ENCODE data around the gene TCF21.

Gene TCF21

GRCh38 chr6:133899556-133899955 is 10.6 kb downstream of the TCF21 start:
- Histone ChIP-seq H3K4me1 (ENCODE audit: insufficient read depth, poor library complexity, severe bottlenecking) (no peaks in the 10 kb centered on the region), H3K36me3 (ENCODE audit: low read depth) (no peaks in the 10 kb centered on the region), H3K4me3 (ENCODE audit: severe bottlenecking) (no peak overlapping the region), H3K27ac (ENCODE audit: poor library complexity, severe bottlenecking) (no peak overlapping the region), H3K27me3 (ENCODE audit: insufficient read depth, poor library complexity, severe bottlenecking) (peaks cover 39% of the 10 kb centered on the region), H3K9me3 (ENCODE audit: severe bottlenecking) (no peaks in the 10 kb centered on the region)
- ATAC-seq (ENCODE audit: low read depth): peak; percentile 98
- no peak for TF ChIP-seq CTCF (IDR thresholded peaks at IDR 0.05; ENCODE audit: poor library complexity, severe bottlenecking)
- no peak for DNase-seq (ENCODE audit: low spot score)

GRCh38 chr6:133903855-133904254 is 14.9 kb downstream of the TCF21 start:
- no peak for TF ChIP-seq CTCF (IDR thresholded peaks at IDR 0.05; ENCODE audit: poor library complexity, severe bottlenecking)
- Histone ChIP-seq H3K9me3 (ENCODE audit: severe bottlenecking) (no peaks in the 10 kb centered on the region), H3K27me3 (ENCODE audit: insufficient read depth, poor library complexity, severe bottlenecking) (peaks cover 12% of the 10 kb centered on the region), H3K27ac (ENCODE audit: poor library complexity, severe bottlenecking) (no peak overlapping the region), H3K4me3 (ENCODE audit: severe bottlenecking) (no peak overlapping the region), H3K4me1 (ENCODE audit: insufficient read depth, poor library complexity, severe bottlenecking) (no peaks in the 10 kb centered on the region), H3K36me3 (ENCODE audit: low read depth) (no peaks in the 10 kb centered on the region)
- DNase-seq (ENCODE audit: low spot score) (no peak), ATAC-seq (ENCODE audit: low read depth) (no peak)

GRCh38 chr6:133906050-133906449 is 17.1 kb downstream of the TCF21 start:
- Histone ChIP-seq H3K36me3 (ENCODE audit: low read depth) (no peaks in the 10 kb centered on the region), H3K4me1 (ENCODE audit: insufficient read depth, poor library complexity, severe bottlenecking) (no peaks in the 10 kb centered on the region), H3K4me3 (ENCODE audit: severe bottlenecking) (no peak overlapping the region), H3K27me3 (ENCODE audit: insufficient read depth, poor library complexity, severe bottlenecking) (peaks cover 12% of the 10 kb centered on the region), H3K9me3 (ENCODE audit: severe bottlenecking) (no peaks in the 10 kb centered on the region), H3K27ac (ENCODE audit: poor library complexity, severe bottlenecking) (no peak overlapping the region)
- DNase-seq (ENCODE audit: low spot score): no peak
- no peak for TF ChIP-seq CTCF (IDR thresholded peaks at IDR 0.05; ENCODE audit: poor library complexity, severe bottlenecking)
- no peak for ATAC-seq (ENCODE audit: low read depth)

GRCh38 chr6:133916650-133917151 is 27.8 kb downstream of the TCF21 start:
- H3K27ac ChIP-seq (ENCODE audit: poor library complexity, severe bottlenecking): no peak overlapping the region
- H3K9me3 ChIP-seq (ENCODE audit: severe bottlenecking): no peaks in the 10 kb centered on the region
- H3K4me1 ChIP-seq (ENCODE audit: insufficient read depth, poor library complexity, severe bottlenecking): no peaks in the 10 kb centered on the region
- TF ChIP-seq CTCF (IDR thresholded peaks at IDR 0.05; ENCODE audit: poor library complexity, severe bottlenecking): peak; percentile 96
- peak; percentile 81 for DNase-seq (ENCODE audit: low spot score)
- peaks cover 3% of the 10 kb centered on the region for H3K27me3 ChIP-seq (ENCODE audit: insufficient read depth, poor library complexity, severe bottlenecking)
- ATAC-seq (ENCODE audit: low read depth): peak; percentile 77
- H3K36me3 ChIP-seq (ENCODE audit: low read depth): no peaks in the 10 kb centered on the region; the same call in 1 of the 2 replicates
- no peak overlapping the region for H3K4me3 ChIP-seq (ENCODE audit: severe bottlenecking)

- ATAC-seq (ENCODE audit: low read depth): no peak
Observed at GRCh38 chr6:133917781-133918180, 28.9 kb downstream of the TCF21 start.

More at GRCh38 chr6:133917781-133918180, 28.9 kb downstream of the TCF21 start:
- no peak for TF ChIP-seq CTCF (IDR thresholded peaks at IDR 0.05; ENCODE audit: poor library complexity, severe bottlenecking)
- H3K4me3 ChIP-seq (ENCODE audit: severe bottlenecking): no peak overlapping the region
- DNase-seq (ENCODE audit: low spot score): no peak
- H3K27ac ChIP-seq (ENCODE audit: poor library complexity, severe bottlenecking): no peak overlapping the region
- H3K9me3 ChIP-seq (ENCODE audit: severe bottlenecking): no peaks in the 10 kb centered on the region
- no peaks in the 10 kb centered on the region for H3K4me1 ChIP-seq (ENCODE audit: insufficient read depth, poor library complexity, severe bottlenecking)
- H3K27me3 ChIP-seq (ENCODE audit: insufficient read depth, poor library complexity, severe bottlenecking): peaks cover 3% of the 10 kb centered on the region
- no peaks in the 10 kb centered on the region; the same call in 1 of the 2 replicates for H3K36me3 ChIP-seq (ENCODE audit: low read depth)

Data from RWPE2 (cell line).